CD14-positive monocyte (primary cell): ENCODE measurements around the gene IL17C. TPM values are rescaled to one million over a fixed set of nuclear protein-coding genes. Genes with fewer than 3 reads are reported as not detected.

Source experiments
- DNase-seq, 3 donors: peaks; one replicate each; pipeline ENCODE4 v3.0.0-alpha.2; 2011 to 2022
- H2AFZ ChIP-seq: 2 replicates; pipeline ENCODE4 v1.6.0; 2012; ENCODE audit warnings: mild to moderate bottlenecking, low read depth, low read length, inconsistent platforms; ENCODE audit not compliant: insufficient read depth, poor library complexity, severe bottlenecking
- H3K27ac ChIP-seq, 2 donors: 1 replicate in 1 of 2; 2 replicates in 1 of 2; pipeline ENCODE4 v1.5.1; 2012 to 2013; ENCODE audit warnings: low read length in 2 of 2, control low read depth in 1 of 2, inconsistent platforms in 1 of 2, low read depth in 1 of 2, mild to moderate bottlenecking in 1 of 2
- H3K27me3 ChIP-seq, 2 donors: one replicate each; pipeline versions ENCODE4 v1.6.0 to v1.6.1; 2011 to 2013; ENCODE audit warnings: low read length in 2 of 2; ENCODE audit not compliant: control insufficient read depth in 2 of 2, insufficient read depth in 2 of 2
- H3K36me3 ChIP-seq, 2 donors: replicated peaks in 1 of 2; 1 replicate in 1 of 2; 2 replicates in 1 of 2; pipeline versions ENCODE4 v1.5.1 to v1.6.1; 2012 to 2013; ENCODE audit warnings: low read length in 2 of 2, control low read depth in 1 of 2, inconsistent platforms in 1 of 2, mild to moderate bottlenecking in 1 of 2; ENCODE audit not compliant: insufficient read depth in 2 of 2, control insufficient read depth in 1 of 2
- H3K4me1 ChIP-seq, 2 donors: 1 replicate in 1 of 2; 2 replicates in 1 of 2; pipeline versions ENCODE4 v1.5.1 to v1.6.1; 2012 to 2013; ENCODE audit warnings: low read length in 2 of 2, control low read depth in 1 of 2, inconsistent platforms in 1 of 2, mild to moderate bottlenecking in 1 of 2, moderate library complexity in 1 of 2; ENCODE audit not compliant: insufficient read depth in 2 of 2, control insufficient read depth in 1 of 2
- H3K4me2 ChIP-seq: replicated peaks from 2 replicates; pipeline ENCODE3; 2012; ENCODE audit warnings: low read length, moderate library complexity, mild to moderate bottlenecking; ENCODE audit not compliant: poor library complexity, severe bottlenecking; ENCODE audit errors: extremely low read depth
- H3K4me3 ChIP-seq, 3 experiments: fragments of 200-600 bp in 1 of 3; sonication (generic) in 1 of 3; replicated peaks in 1 of 3; 1 replicate in 2 of 3; 2 replicates in 1 of 3; pipeline ENCODE4 v1.5.1; 2011 to 2013; ENCODE audit warnings: low read length in 3 of 3, mild to moderate bottlenecking in 3 of 3, control low read depth in 2 of 3, low read depth in 2 of 3, inconsistent platforms in 1 of 3, moderate library complexity in 1 of 3
- H3K79me2 ChIP-seq: 2 replicates; pipeline ENCODE4 v1.6.0; 2012; ENCODE audit warnings: mild to moderate bottlenecking, control low read depth, inconsistent platforms, low read length, moderate library complexity; ENCODE audit not compliant: insufficient read depth
- H3K9ac ChIP-seq: 2 replicates; pipeline ENCODE4 v1.6.0; 2017; ENCODE audit warnings: low read length, mild to moderate bottlenecking; ENCODE audit not compliant: insufficient read depth, poor library complexity, severe bottlenecking
- H3K9me3 ChIP-seq, 2 donors: replicated peaks in 1 of 2; 1 replicate in 1 of 2; 2 replicates in 1 of 2; pipeline versions ENCODE4 v1.5.1 to v1.6.1; 2012 to 2013; ENCODE audit warnings: low read length in 2 of 2, control low read depth in 1 of 2; ENCODE audit not compliant: control insufficient read depth in 1 of 2, insufficient read depth in 1 of 2
- H4K20me1 ChIP-seq: 2 replicates; pipeline ENCODE4 v1.6.0; 2012; ENCODE audit warnings: mild to moderate bottlenecking, low read length, control low read depth, moderate library complexity; ENCODE audit not compliant: insufficient read depth
- H3K27ac Mint-ChIP-seq, 7 donors: one replicate each; pipeline ENCODE4 v1.8.0; 2020; ENCODE audit warnings: mild to moderate bottlenecking in 7 of 7, mixed read lengths in 7 of 7, moderate library complexity in 6 of 7, inconsistent platforms in 2 of 7
- H3K27me3 Mint-ChIP-seq, 3 donors: one replicate each; pipeline ENCODE4 v1.8.0; 2021 to 2022; ENCODE audit warnings: low read depth in 3 of 3, mild to moderate bottlenecking in 3 of 3, mixed read lengths in 3 of 3, moderate library complexity in 3 of 3, inconsistent platforms in 1 of 3
- H3K36me3 Mint-ChIP-seq, 2 donors: one replicate each; pipeline ENCODE4 v1.8.0; 2020; ENCODE audit warnings: mixed read lengths in 2 of 2, inconsistent platforms in 1 of 2, mild to moderate bottlenecking in 1 of 2
- H3K4me1 Mint-ChIP-seq: one replicate; pipeline ENCODE4 v1.8.0; 2020; ENCODE audit warnings: mild to moderate bottlenecking, mixed read lengths
- H3K4me3 Mint-ChIP-seq, 2 donors: one replicate each; pipeline ENCODE4 v1.8.0; 2020; ENCODE audit warnings: mild to moderate bottlenecking in 2 of 2, mixed read lengths in 2 of 2, moderate library complexity in 1 of 2
- H3K9me3 Mint-ChIP-seq, 7 donors: one replicate each; pipeline ENCODE4 v1.8.0; 2020 to 2022; ENCODE audit warnings: mixed read lengths in 7 of 7, mild to moderate bottlenecking in 6 of 7, moderate library complexity in 6 of 7, inconsistent platforms in 2 of 7
- CTCF ChIP-seq: fragments of 200-600 bp; IDR thresholded peaks from one replicate; pipeline ENCODE4 v1.8.0; 2022; ENCODE audit warnings: antibody characterized with exemption, mild to moderate bottlenecking
- WGBS: methylation state at CpG from one replicate; pipeline ENCODE4 v1.1.5; 2013; ENCODE audit warnings: missing lambda C conversion rate; ENCODE audit not compliant: insufficient coverage; 5-methylcytosine and 5-hydroxymethylcytosine counted together
- intact Hi-C, 2 donors: fragments of 100-400 bp; cut with micrococcal nuclease; formaldehyde crosslinking; loops; one replicate each; pipeline versions ENCODE4 v1.15.0 to v1.15.1; 2023
- polyA plus RNA-seq, 3 donors: library from polyadenylated mRNA; depleted of rRNA in 1 of 3; unstranded in 2 of 3; stranded (reverse) in 1 of 3; fragments of 300-500 nt in 2 of 3; fragments of >200 nt in 1 of 3; fragmentation: Illumina TruSeq in 2 of 3; gene quantifications; 1 replicate in 2 of 3; 2 replicates in 1 of 3; pipeline ENCODE4 v1.2.3, GENCODE V29; 2012 to 2021

Gene IL17C
- polyA plus RNA-seq, 3 donors = 0.08 TPM; not detected in 2

GRCh38 chr16:88676502-88677242 is 38.3 kb downstream of the IL17C start:
- Histone ChIP-seq H3K4me1 (peaks cover 18 to 20% of the 10 kb centered on the region in 2 donors), H3K9ac (no peak overlapping the region), H3K27ac (no peak overlapping the region), H3K36me3 (peaks cover 38% of the 10 kb centered on the region in 2 donors), H3K4me3 (no peak overlapping the region), H3K27me3 (no peaks in the 10 kb centered on the region), H4K20me1 (peaks cover 7% of the 10 kb centered on the region), H3K4me2 (no peak overlapping the region), H2AFZ (no peak overlapping the region), H3K79me2 (no peaks in the 10 kb centered on the region), H3K9me3 (no peaks in the 10 kb centered on the region)
- no peak overlapping the region for H3K27ac Mint-ChIP-seq
- H3K36me3 Mint-ChIP-seq = peaks cover 32 to 62% of the 10 kb centered on the region in 2 donors
- H3K27me3 Mint-ChIP-seq = no peaks in the 10 kb centered on the region
- no peak for DNase-seq
- H3K4me1 Mint-ChIP-seq = peaks cover 16% of the 10 kb centered on the region
- intact Hi-C loops = no loop called here
- 95% methylated on average over 19 of the region's 22 CpGs for WGBS
- no peak for TF ChIP-seq CTCF
- H3K4me3 Mint-ChIP-seq = no peak overlapping the region
- H3K9me3 Mint-ChIP-seq = no peaks in the 10 kb centered on the region

- no peak for TF ChIP-seq CTCF
- peaks cover 27% of the 10 kb centered on the region for H3K4me1 Mint-ChIP-seq
- Histone ChIP-seq H3K79me2 (peaks cover 4% of the 10 kb centered on the region), H3K27ac (no peak overlapping the region), H4K20me1 (peaks cover 7% of the 10 kb centered on the region), H3K4me2 (no peak overlapping the region), H3K9me3 (no peaks in the 10 kb centered on the region), H3K27me3 (no peaks in the 10 kb centered on the region), H2AFZ (no peak overlapping the region), H3K9ac (no peak overlapping the region), H3K4me3 (no peak overlapping the region), H3K4me1 (peaks cover 29 to 31% of the 10 kb centered on the region in 2 donors), H3K36me3 (peaks cover 38% of the 10 kb centered on the region in 2 donors)
- no peak overlapping the region for H3K4me3 Mint-ChIP-seq
- no peaks in the 10 kb centered on the region for H3K9me3 Mint-ChIP-seq
- DNase-seq = no peak
- 78% methylated on average over 9 of the region's 13 CpGs for WGBS
- H3K36me3 Mint-ChIP-seq = peaks cover 35 to 62% of the 10 kb centered on the region in 2 donors
- no peaks in the 10 kb centered on the region for H3K27me3 Mint-ChIP-seq
- no peak overlapping the region for H3K27ac Mint-ChIP-seq
- intact Hi-C loops = loop anchor here in 1 of 2 donors (2.0 kb wide), 1 partner anchor 13 kb away; no protein-coding TSS in a partner anchor
These were observed 39.3 kb downstream of the IL17C start for GRCh38 chr16:88677721-88678120.
